H9 (cell line): ENCODE data around the gene VSTM4. TPM values are rescaled to one million over a fixed set of nuclear protein-coding genes. Genes with fewer than 3 reads are reported as not detected.

Experiments used
- DNase-seq: peaks from one replicate; pipeline ENCODE4 v3.0.0-alpha.2; 2017
- H2AFZ ChIP-seq: one replicate; pipeline ENCODE4 v1.6.1; 2013; ENCODE audit warnings: mild to moderate bottlenecking, low read length, control low read depth, moderate library complexity
- H2AK5ac ChIP-seq: 2 replicates; pipeline ENCODE4 v1.6.1; 2013; ENCODE audit warnings: low read length, control low read depth, mixed read lengths; ENCODE audit not compliant: insufficient read length
- H2BK120ac ChIP-seq: one replicate; pipeline ENCODE4 v1.6.1; 2013; ENCODE audit warnings: low read depth, mild to moderate bottlenecking, low read length, control low read depth, inconsistent platforms; ENCODE audit not compliant: poor library complexity, severe bottlenecking
- H2BK12ac ChIP-seq: 2 replicates; pipeline ENCODE4 v1.6.1; 2013; ENCODE audit warnings: low read length, control low read depth, mixed read lengths, low read depth; ENCODE audit not compliant: insufficient read length
- H2BK15ac ChIP-seq: 2 replicates; pipeline ENCODE4 v1.6.1; 2013; ENCODE audit warnings: low read depth, low read length, control low read depth
- H2BK20ac ChIP-seq: one replicate; pipeline ENCODE4 v1.6.1; 2013; ENCODE audit warnings: low read depth, mild to moderate bottlenecking, low read length, control low read depth, inconsistent platforms; ENCODE audit not compliant: poor library complexity, severe bottlenecking
- H2BK5ac ChIP-seq: 2 replicates; pipeline ENCODE4 v1.6.1; 2013; ENCODE audit warnings: low read length, control low read depth, mixed read lengths; ENCODE audit not compliant: insufficient read length
- H3K14ac ChIP-seq: 2 replicates; pipeline ENCODE4 v1.6.1; 2013; ENCODE audit warnings: low read length, control low read depth; ENCODE audit not compliant: insufficient read depth
- H3K18ac ChIP-seq: 2 replicates; pipeline ENCODE4 v1.6.1; 2013; ENCODE audit warnings: low read depth, mild to moderate bottlenecking, mixed read lengths, low read length, control low read depth; ENCODE audit not compliant: insufficient read length
- H3K23ac ChIP-seq: 2 replicates; pipeline ENCODE4 v1.6.1; 2013; ENCODE audit warnings: low read length, control low read depth, mixed read lengths, low read depth; ENCODE audit not compliant: insufficient read length
- H3K23me2 ChIP-seq: 2 replicates; pipeline ENCODE4 v1.6.1; 2013; ENCODE audit warnings: low read depth, mild to moderate bottlenecking, mixed read lengths, low read length, control low read depth; ENCODE audit not compliant: insufficient read length, poor library complexity, severe bottlenecking
- H3K27ac ChIP-seq: 2 replicates; pipeline ENCODE4 v1.5.1; 2013; ENCODE audit warnings: low read length, control low read depth, mixed read lengths, low read depth; ENCODE audit not compliant: insufficient read length
- H3K27me3 ChIP-seq: 2 replicates; pipeline ENCODE4 v1.6.1; 2013; ENCODE audit warnings: low read length, control low read depth, inconsistent platforms; ENCODE audit not compliant: insufficient read depth
- H3K4ac ChIP-seq: 2 replicates; pipeline ENCODE4 v1.6.1; 2013; ENCODE audit warnings: low read depth, mild to moderate bottlenecking, control low read depth, inconsistent platforms, low read length, moderate library complexity
- H3K4me1 ChIP-seq: 2 replicates; pipeline ENCODE4 v1.6.1; 2013; ENCODE audit warnings: low read length, control low read depth, inconsistent platforms; ENCODE audit not compliant: insufficient read depth
- H3K4me2 ChIP-seq: 2 replicates; pipeline ENCODE4 v1.6.1; 2013; ENCODE audit warnings: low read length, control low read depth, mixed read lengths; ENCODE audit not compliant: insufficient read length, insufficient read depth
- H3K56ac ChIP-seq: 2 replicates; pipeline ENCODE4 v1.6.1; 2013; ENCODE audit warnings: low read depth, mild to moderate bottlenecking, mixed read lengths, low read length, control low read depth; ENCODE audit not compliant: insufficient read length
- H3K79me1 ChIP-seq: 2 replicates; pipeline ENCODE4 v1.6.1; 2013; ENCODE audit warnings: low read depth, mild to moderate bottlenecking, moderate library complexity, low read length, control low read depth, inconsistent platforms; ENCODE audit not compliant: insufficient read depth, poor library complexity, severe bottlenecking
- H3K79me2 ChIP-seq: 2 replicates; pipeline ENCODE4 v1.6.1; 2013; ENCODE audit warnings: low read length, control low read depth, inconsistent platforms; ENCODE audit not compliant: insufficient read depth
- H3K9ac ChIP-seq: 2 replicates; pipeline ENCODE4 v1.6.1; 2013; ENCODE audit warnings: low read length, control low read depth, mixed read lengths; ENCODE audit not compliant: insufficient read length; ENCODE audit errors: extremely low read depth
- H3K9me3 ChIP-seq: one replicate; pipeline ENCODE4 v1.6.1; 2013; ENCODE audit warnings: low read depth, low read length, inconsistent platforms; ENCODE audit not compliant: control insufficient read depth
- H3T11ph ChIP-seq: one replicate; pipeline ENCODE4 v1.6.1; 2013; ENCODE audit warnings: mild to moderate bottlenecking, low read length, control low read depth, inconsistent platforms
- H4K20me1 ChIP-seq: one replicate; pipeline ENCODE4 v1.6.1; 2013; ENCODE audit not compliant: control insufficient read depth, insufficient read length, insufficient read depth
- H4K5ac ChIP-seq: 2 replicates; pipeline ENCODE4 v1.6.1; 2013; ENCODE audit warnings: low read depth, mild to moderate bottlenecking, mixed read lengths, low read length, control low read depth; ENCODE audit not compliant: insufficient read length
- H4K8ac ChIP-seq: replicated peaks from 2 replicates; pipeline ENCODE4 v1.6.1; 2013; ENCODE audit warnings: low read length, control low read depth, mixed read lengths, low read depth; ENCODE audit not compliant: insufficient read length
- H4K91ac ChIP-seq: 2 replicates; pipeline ENCODE4 v1.6.1; 2013; ENCODE audit warnings: low read depth, mild to moderate bottlenecking, moderate library complexity, mixed read lengths, low read length, control low read depth; ENCODE audit not compliant: insufficient read length
- H3K27ac Mint-ChIP-seq, 3 experiments: 2 replicates in 2 of 3; 3 replicates in 1 of 3; pipeline ENCODE4 v1.8.0; 2020 to 2021; ENCODE audit warnings: mixed read lengths in 3 of 3, mild to moderate bottlenecking in 1 of 3, moderate library complexity in 1 of 3
- H3K27me3 Mint-ChIP-seq: 2 replicates; pipeline ENCODE4 v1.8.0; 2021; ENCODE audit warnings: low read depth, mild to moderate bottlenecking, moderate library complexity, mixed read lengths
- H3K36me3 Mint-ChIP-seq, 3 experiments: 2 replicates in 2 of 3; 3 replicates in 1 of 3; pipeline ENCODE4 v1.8.0; 2020 to 2021; ENCODE audit warnings: low read depth in 3 of 3, mixed read lengths in 3 of 3; ENCODE audit not compliant: insufficient read depth in 1 of 3
- H3K4me1 Mint-ChIP-seq, 2 experiments: 2 replicates each; pipeline ENCODE4 v1.8.0; 2020; ENCODE audit warnings: mixed read lengths in 2 of 2
- H3K4me3 Mint-ChIP-seq, 2 experiments: 2 replicates in 1 of 2; 3 replicates in 1 of 2; pipeline ENCODE4 v1.8.0; 2020 to 2021; ENCODE audit warnings: mild to moderate bottlenecking in 2 of 2, mixed read lengths in 2 of 2, moderate library complexity in 1 of 2
- H3K9me3 Mint-ChIP-seq, 2 experiments: 2 replicates in 1 of 2; 3 replicates in 1 of 2; pipeline ENCODE4 v1.8.0; 2020; ENCODE audit warnings: mild to moderate bottlenecking in 2 of 2, mixed read lengths in 2 of 2, moderate library complexity in 1 of 2
- WGBS: extraction: QIAGEN DNeasy Blood & Tissue Kit; methylation state at CpG from one replicate; pipeline ENCODE4 v1.1.7; 2013; ENCODE audit warnings: missing lambda C conversion rate, low lambda C conversion rate, mixed read lengths; ENCODE audit not compliant: insufficient read length; ENCODE audit errors: extremely low coverage; 5-methylcytosine and 5-hydroxymethylcytosine counted together
- total RNA-seq: library from RNA; stranded (reverse); gene quantifications from 2 replicates; pipeline ENCODE4 v1.2.1, GENCODE V29; 2021
- TF ChIP-seq, protein P1 (sequence below): fragments of 200-600 bp; sonication (generic); conservative IDR thresholded peaks from 3 replicates; pipeline ENCODE4 v1.8.0; 2021; ENCODE audit warnings: antibody characterized with exemption, mild to moderate bottlenecking

Gene VSTM4
- total RNA-seq, 1 experiment from 2014 or later: 0.44 TPM

- Histone ChIP-seq H3K79me2 (no peaks in the 10 kb centered on the region), H3T11ph (no peak overlapping the region), H4K91ac (no peak overlapping the region), H3K14ac (no peak overlapping the region), H4K20me1 (no peaks in the 10 kb centered on the region), H2AFZ (no peak overlapping the region), H4K5ac (no peak overlapping the region), H3K4me1 (no peaks in the 10 kb centered on the region), H3K18ac (no peak overlapping the region), H3K23ac (no peak overlapping the region), H4K8ac (no peak overlapping the region), H2BK12ac (no peak overlapping the region), H2BK5ac (no peak overlapping the region), H3K27me3 (no peaks in the 10 kb centered on the region), H3K79me1 (no peaks in the 10 kb centered on the region), H3K4me2 (no peak overlapping the region), H2BK120ac (no peak overlapping the region), H3K4ac (no peak overlapping the region), H2AK5ac (no peak overlapping the region), H3K9me3 (no peaks in the 10 kb centered on the region), H3K23me2 (no peaks in the 10 kb centered on the region), H3K56ac (no peak overlapping the region), H2BK20ac (no peak overlapping the region), H3K27ac (no peak overlapping the region), H2BK15ac (no peak overlapping the region), H3K9ac (no peak overlapping the region)
- H3K9me3 Mint-ChIP-seq: peaks cover 0 to 15% of the 10 kb centered on the region in 2 experiments; a peak in 4 of 5 replicates
- H3K27ac Mint-ChIP-seq: no peak overlapping the region
- no peaks in the 10 kb centered on the region; the same call in none of the 2 replicates for H3K27me3 Mint-ChIP-seq
- peaks cover 0 to 2% (median 0%) of the 10 kb centered on the region in 3 experiments; a peak in 1 of 7 replicates for H3K36me3 Mint-ChIP-seq
- H3K4me1 Mint-ChIP-seq: no peaks in the 10 kb centered on the region
- TF ChIP-seq, protein P1, sequence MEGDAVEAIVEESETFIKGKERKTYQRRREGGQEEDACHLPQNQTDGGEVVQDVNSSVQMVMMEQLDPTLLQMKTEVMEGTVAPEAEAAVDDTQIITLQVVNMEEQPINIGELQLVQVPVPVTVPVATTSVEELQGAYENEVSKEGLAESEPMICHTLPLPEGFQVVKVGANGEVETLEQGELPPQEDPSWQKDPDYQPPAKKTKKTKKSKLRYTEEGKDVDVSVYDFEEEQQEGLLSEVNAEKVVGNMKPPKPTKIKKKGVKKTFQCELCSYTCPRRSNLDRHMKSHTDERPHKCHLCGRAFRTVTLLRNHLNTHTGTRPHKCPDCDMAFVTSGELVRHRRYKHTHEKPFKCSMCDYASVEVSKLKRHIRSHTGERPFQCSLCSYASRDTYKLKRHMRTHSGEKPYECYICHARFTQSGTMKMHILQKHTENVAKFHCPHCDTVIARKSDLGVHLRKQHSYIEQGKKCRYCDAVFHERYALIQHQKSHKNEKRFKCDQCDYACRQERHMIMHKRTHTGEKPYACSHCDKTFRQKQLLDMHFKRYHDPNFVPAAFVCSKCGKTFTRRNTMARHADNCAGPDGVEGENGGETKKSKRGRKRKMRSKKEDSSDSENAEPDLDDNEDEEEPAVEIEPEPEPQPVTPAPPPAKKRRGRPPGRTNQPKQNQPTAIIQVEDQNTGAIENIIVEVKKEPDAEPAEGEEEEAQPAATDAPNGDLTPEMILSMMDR: no peak
- DNase-seq: no peak
- no CpG with 5 or more reads among the region's 1 CpG for WGBS
- no peak overlapping the region for H3K4me3 Mint-ChIP-seq
These were observed 59.0 kb downstream of the VSTM4 start for GRCh38 chr10:49056356-49056755.
